Measurements from ENCODE around the gene RHOV. TPM values are rescaled to one million over a fixed set of nuclear protein-coding genes. Genes with fewer than 3 reads are reported as not detected.

Gene RHOV
- total RNA-seq, 2 experiments from 2014 or later = 0.29 to 0.53 TPM

DNA sequence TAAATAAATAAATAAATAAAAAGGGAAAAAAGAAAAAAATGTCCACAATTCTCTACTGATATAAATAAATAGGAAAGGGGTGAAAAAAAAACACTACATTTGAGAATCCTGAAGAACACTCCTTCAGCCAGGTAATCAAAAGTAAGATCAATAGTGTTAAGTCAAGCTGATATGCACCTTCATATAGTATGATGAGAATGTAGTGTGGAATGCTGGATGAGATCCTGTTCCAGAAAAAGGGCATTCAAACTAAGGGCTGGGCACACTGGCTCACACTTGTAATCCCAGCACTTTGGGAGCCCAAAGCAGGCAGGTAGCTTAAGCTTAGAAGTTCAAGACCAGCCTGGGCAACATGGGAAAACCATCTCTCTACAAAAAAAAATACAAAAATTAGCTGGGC, 15.1 kb upstream of the RHOV start:
- no peak for DNase-seq
- Mint-ChIP-seq H3K4me1 (ENCODE audit: low read depth) (peaks cover 23% of the 10 kb centered on the region), H3K4me3 (no peak overlapping the region), H3K9me3 (no peaks in the 10 kb centered on the region), H3K27me3 (no peaks in the 10 kb centered on the region), H3K36me3 (no peaks in the 10 kb centered on the region), H3K27ac (no peak overlapping the region)
- intact Hi-C loops (cut with micrococcal nuclease) = no loop called here
- POLR2A ChIA-PET = interaction anchor here (0.9 kb wide), 1 partner anchor 107 kb away, joined by 3 read pairs; no protein-coding TSS in a partner anchor
- CTCF ChIA-PET = interaction anchor here (0.9 to 10.3 kb wide), 3 partner anchors 15 to 30 kb away, joined by 6 to 267 read pairs (median 8); partner anchors contain the start of gene RHOV

DNA sequence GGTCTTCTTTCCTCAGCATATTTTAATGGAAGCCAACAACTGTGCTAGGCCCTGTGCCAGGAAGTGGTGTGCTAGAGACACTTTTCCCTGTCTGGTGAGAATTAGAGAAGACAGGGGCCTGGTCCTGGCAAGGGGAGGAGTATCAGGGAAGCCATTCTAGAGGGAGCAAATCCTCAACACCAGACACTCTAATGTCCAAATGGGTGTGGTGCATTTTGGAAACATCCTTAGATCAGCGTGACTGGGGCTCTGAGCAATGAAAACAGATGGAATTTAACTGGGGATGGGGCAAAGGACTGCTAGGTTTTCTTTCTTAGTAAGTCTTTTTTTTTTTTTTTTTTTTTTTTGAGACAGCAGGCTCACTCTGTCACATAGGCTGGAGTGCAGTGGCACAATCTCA, 12.6 kb upstream of the RHOV start:
- ChIA-PET POLR2A (no interaction called here), CTCF (interaction anchor here (10.3 kb wide), 1 partner anchor 27 kb away, joined by 267 read pairs; no protein-coding TSS in a partner anchor)
- H3K4me3 Mint-ChIP-seq = no peak overlapping the region
- no peak for DNase-seq
- no peaks in the 10 kb centered on the region for H3K9me3 Mint-ChIP-seq
- no peaks in the 10 kb centered on the region for H3K27me3 Mint-ChIP-seq
- no peak overlapping the region for H3K27ac Mint-ChIP-seq
- peaks cover 16% of the 10 kb centered on the region for H3K4me1 Mint-ChIP-seq (ENCODE audit: low read depth)
- H3K36me3 Mint-ChIP-seq = no peaks in the 10 kb centered on the region
- intact Hi-C loops (cut with micrococcal nuclease) = no loop called here

- POLR2A ChIA-PET = no interaction called here
- Mint-ChIP-seq H3K9me3 (no peaks in the 10 kb centered on the region), H3K4me1 (ENCODE audit: low read depth) (peaks cover 19% of the 10 kb centered on the region), H3K27ac (no peak overlapping the region), H3K36me3 (no peaks in the 10 kb centered on the region), H3K27me3 (no peaks in the 10 kb centered on the region), H3K4me3 (no peak overlapping the region)
- intact Hi-C loops (cut with micrococcal nuclease) = no loop called here
- no peak for DNase-seq
- CTCF ChIA-PET = interaction anchor here (1.4 to 3.2 kb wide), 4 partner anchors 11 to 23 kb away, joined by 4 to 29 read pairs (median 12); partner anchors contain the start of gene VPS18
Measured at GRCh38 chr15:40881351-40881750, 7.3 kb upstream of the RHOV start.

DNA sequence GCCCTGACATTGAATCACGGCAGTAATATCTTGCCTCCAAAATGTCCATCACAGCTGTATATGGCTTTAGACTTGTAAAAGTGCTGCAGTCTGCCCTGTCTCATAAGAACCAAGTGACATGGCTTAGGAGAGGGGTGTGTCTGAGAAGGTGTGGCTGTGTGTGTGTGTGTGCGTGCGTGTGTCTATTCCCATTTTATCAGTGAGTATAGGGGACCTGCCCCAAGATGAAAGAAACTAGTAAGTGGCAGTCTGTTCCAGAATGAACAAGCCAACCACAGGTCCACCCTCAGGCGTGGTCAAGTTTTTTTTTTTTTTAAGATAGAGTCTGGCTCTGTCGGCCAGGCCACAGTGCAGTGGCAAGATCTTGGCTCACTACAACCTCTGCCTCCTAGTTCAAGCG, 5.6 kb upstream of the RHOV start:
- H3K27me3 Mint-ChIP-seq = peaks cover under 1% of the 10 kb centered on the region
- DNase-seq = no peak

GRCh38 chr15:40878785-40879184, 4.8 kb upstream of the RHOV start:
- ChIA-PET POLR2A (interaction anchor here (1.2 to 1.4 kb wide), 2 partner anchors 9 to 15 kb away, joined by 5 to 6 read pairs; partner anchors contain the start of gene VPS18), CTCF (interaction anchor here (0.6 to 2.3 kb wide), 8 partner anchors 9 to 199 kb away, joined by 3 to 28 read pairs (median 4); partner anchors contain the start of gene VPS18)
- peak; percentile 55 for DNase-seq
- Mint-ChIP-seq H3K4me1 (ENCODE audit: low read depth) (peaks cover 12% of the 10 kb centered on the region), H3K9me3 (no peaks in the 10 kb centered on the region), H3K4me3 (no peak overlapping the region), H3K27me3 (peaks cover 3% of the 10 kb centered on the region), H3K27ac (no peak overlapping the region), H3K36me3 (no peaks in the 10 kb centered on the region)
- intact Hi-C loops (cut with micrococcal nuclease) = no loop called here

More for the DNA sequence above, 5.6 kb upstream of the RHOV start:
- ChIA-PET POLR2A (interaction anchor here (1.4 kb wide), 1 partner anchor 14 kb away, joined by 6 read pairs; the partner anchor contains the start of gene VPS18), CTCF (interaction anchor here (0.8 to 3.1 kb wide), 4 partner anchors 12 to 21 kb away, joined by 4 to 29 read pairs (median 16); partner anchors contain the start of gene VPS18)
- intact Hi-C loops (cut with micrococcal nuclease) = no loop called here
- Mint-ChIP-seq H3K4me1 (ENCODE audit: low read depth) (peaks cover 13% of the 10 kb centered on the region), H3K4me3 (no peak overlapping the region), H3K27ac (no peak overlapping the region), H3K9me3 (no peaks in the 10 kb centered on the region), H3K36me3 (no peaks in the 10 kb centered on the region)

- no peaks in the 10 kb centered on the region for H3K9me3 Mint-ChIP-seq
- no peaks in the 10 kb centered on the region for H3K36me3 Mint-ChIP-seq
- DNase-seq = no peak
- ChIA-PET CTCF (interaction anchor here (1.6 to 2.3 kb wide), 3 partner anchors 8 to 20 kb away, joined by 4 to 28 read pairs (median 7); partner anchors contain the start of gene VPS18), POLR2A (interaction anchor here (0.5 kb wide), 1 partner anchor 76 kb away, joined by 3 read pairs; no protein-coding TSS in a partner anchor)
- H3K27ac Mint-ChIP-seq = no peak overlapping the region
- no peak overlapping the region for H3K4me3 Mint-ChIP-seq
- peaks cover 12% of the 10 kb centered on the region for H3K4me1 Mint-ChIP-seq (ENCODE audit: low read depth)
- intact Hi-C loops (cut with micrococcal nuclease) = no loop called here
- peaks cover 5% of the 10 kb centered on the region for H3K27me3 Mint-ChIP-seq
Measured at GRCh38 chr15:40877694-40878093, 3.7 kb upstream of the RHOV start.

DNA sequence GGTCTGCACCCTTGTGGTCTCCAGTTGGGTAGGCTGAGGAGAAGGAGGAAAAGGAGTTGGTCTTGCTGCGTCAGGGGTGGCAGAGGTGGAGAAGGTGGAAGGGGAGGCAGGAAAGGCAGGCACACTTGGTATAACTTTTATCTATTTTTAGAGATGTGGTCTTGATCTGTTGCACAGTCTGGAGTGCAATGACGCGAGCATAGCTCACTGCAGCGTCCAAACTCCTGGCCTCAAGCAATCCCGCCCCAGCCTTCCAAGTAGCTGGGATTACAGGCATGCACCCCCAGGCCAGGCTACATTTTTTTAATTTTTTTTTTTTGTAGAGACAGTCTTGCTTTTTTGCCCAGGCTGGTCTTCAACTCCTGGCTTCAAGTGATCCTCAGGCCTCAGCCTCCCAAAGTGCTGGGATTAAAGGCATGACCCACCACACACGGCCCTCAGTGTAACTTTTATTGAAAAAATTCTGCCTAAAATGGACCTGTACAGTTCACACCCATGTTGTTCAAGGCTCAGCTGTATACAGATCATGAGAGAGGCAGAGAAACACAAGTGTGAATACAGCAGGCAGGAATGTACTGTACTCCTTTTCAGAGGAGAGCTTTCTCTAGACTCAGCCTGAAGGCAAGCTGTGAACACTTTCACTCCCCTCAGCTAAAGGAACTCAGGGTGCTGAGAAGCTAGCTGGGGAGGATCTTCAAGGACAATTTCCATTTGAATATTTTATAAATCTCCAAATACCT, 2.1 kb upstream of the RHOV start:
- H3K4me1 Mint-ChIP-seq (ENCODE audit: low read depth) = peaks cover 25% of the 10 kb centered on the region
- no peak overlapping the region for H3K27ac Mint-ChIP-seq
- intact Hi-C loops (cut with micrococcal nuclease) = no loop called here
- H3K36me3 Mint-ChIP-seq = no peaks in the 10 kb centered on the region
- ChIA-PET CTCF (interaction anchor here (0.8 to 2.0 kb wide), 5 partner anchors 18 to 308 kb away, joined by 3 to 7 read pairs (median 3); partner anchors contain the start of gene VPS18), POLR2A (no interaction called here)
- no peaks in the 10 kb centered on the region for H3K9me3 Mint-ChIP-seq
- DNase-seq = no peak
- no peak overlapping the region for H3K4me3 Mint-ChIP-seq
- H3K27me3 Mint-ChIP-seq = peaks cover 5% of the 10 kb centered on the region

- Mint-ChIP-seq H3K36me3 (no peaks in the 10 kb centered on the region), H3K4me3 (peak overlapping the region; percentile 59), H3K9me3 (no peaks in the 10 kb centered on the region), H3K4me1 (ENCODE audit: low read depth) (peaks cover 16% of the 10 kb centered on the region), H3K27me3 (peaks cover 5% of the 10 kb centered on the region), H3K27ac (no peak overlapping the region)
- no peak for DNase-seq
- ChIA-PET CTCF (interaction anchor here (0.6 to 5.0 kb wide), 11 partner anchors 10 to 1032 kb away, joined by 3 to 29 read pairs (median 5); partner anchors contain the start of genes RAD51 and VPS18), POLR2A (interaction anchor here (0.6 to 1.3 kb wide), 6 partner anchors 19 to 443 kb away, joined by 3 to 5 read pairs (median 4); partner anchors contain the start of genes SPINT1 and VPS18)
- intact Hi-C loops (cut with micrococcal nuclease) = loop anchor here (1.0 kb wide), 1 partner anchor 14 kb away; no protein-coding TSS in a partner anchor
Measured at GRCh38 chr15:40872791-40873693, 992 bp downstream of the RHOV start.

DNA sequence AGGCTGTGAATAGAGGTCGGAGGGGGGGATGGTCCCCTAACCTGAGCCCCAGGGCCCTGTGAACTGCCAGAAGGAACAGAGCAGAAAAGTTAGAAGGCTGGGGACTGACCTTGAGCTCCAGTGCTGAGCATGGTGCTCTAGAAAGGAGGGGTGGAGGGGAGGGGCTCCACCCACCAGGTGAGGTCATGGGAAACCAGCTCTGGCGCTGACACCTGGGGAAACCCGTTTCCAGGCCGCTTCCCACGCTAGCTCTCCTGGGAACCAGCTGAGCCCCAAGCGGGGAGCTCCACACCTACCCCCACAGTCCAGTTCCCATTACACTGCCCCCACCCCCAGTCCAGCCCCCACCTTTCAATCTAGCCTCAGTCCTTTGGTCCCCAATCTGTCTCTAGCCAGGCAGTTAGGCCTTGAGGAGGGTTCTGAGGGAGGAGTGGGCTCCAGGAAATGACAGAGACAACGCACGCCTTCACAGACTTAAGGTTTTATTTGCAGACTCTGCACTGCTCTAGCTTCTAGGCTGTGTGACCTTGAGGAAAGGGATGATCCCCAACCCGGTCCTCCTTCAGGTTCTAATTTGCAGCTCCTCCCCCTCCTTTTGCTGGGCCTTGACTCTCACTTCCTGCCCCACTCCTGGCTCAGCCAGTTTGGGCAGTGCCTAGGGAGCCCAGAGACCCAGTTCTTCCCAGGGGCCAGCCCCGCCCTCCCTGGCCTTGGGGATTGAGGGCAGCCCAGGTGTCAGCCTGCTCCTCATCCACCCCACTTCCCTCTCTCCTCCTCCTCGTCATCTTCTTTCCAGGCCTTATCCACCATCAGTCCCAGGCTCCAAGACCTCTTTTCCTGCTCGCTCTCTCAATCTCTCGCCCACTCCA, 2.1 kb downstream of the RHOV start:
- CTCF ChIA-PET = interaction anchor here (0.5 to 5.0 kb wide), 8 partner anchors 10 to 997 kb away, joined by 3 to 29 read pairs (median 8); partner anchors contain the start of gene VPS18
- POLR2A ChIA-PET = interaction anchor here (0.6 to 0.7 kb wide), 2 partner anchors 14 to 254 kb away, joined by 3 to 5 read pairs; no protein-coding TSS in a partner anchor
- peak; percentile 61 for DNase-seq
- H3K4me3 Mint-ChIP-seq = no peak overlapping the region
- H3K9me3 Mint-ChIP-seq = no peaks in the 10 kb centered on the region
- peaks cover 16% of the 10 kb centered on the region for H3K4me1 Mint-ChIP-seq (ENCODE audit: low read depth)
- intact Hi-C loops (cut with micrococcal nuclease) = no loop called here
- no peaks in the 10 kb centered on the region for H3K36me3 Mint-ChIP-seq
- no peak overlapping the region for H3K27ac Mint-ChIP-seq
- peaks cover 5% of the 10 kb centered on the region for H3K27me3 Mint-ChIP-seq

GRCh38 chr15:40870716-40871115, 3.3 kb downstream of the RHOV start:
- POLR2A ChIA-PET = interaction anchor here (0.7 to 1.2 kb wide), 2 partner anchors 23 to 27 kb away, joined by 3 read pairs; partner anchors contain the start of gene VPS18
- H3K36me3 Mint-ChIP-seq = no peaks in the 10 kb centered on the region
- H3K4me3 Mint-ChIP-seq = no peak overlapping the region
- no peak overlapping the region for H3K27ac Mint-ChIP-seq
- intact Hi-C loops (cut with micrococcal nuclease) = no loop called here
- no peaks in the 10 kb centered on the region for H3K9me3 Mint-ChIP-seq
- peaks cover 16% of the 10 kb centered on the region for H3K4me1 Mint-ChIP-seq (ENCODE audit: low read depth)
- peaks cover 5% of the 10 kb centered on the region for H3K27me3 Mint-ChIP-seq
- CTCF ChIA-PET = interaction anchor here (1.4 to 5.0 kb wide), 3 partner anchors 9 to 23 kb away, joined by 3 to 29 read pairs (median 9); partner anchors contain the start of gene VPS18
- no peak for DNase-seq

Data from activated CD4-positive, alpha-beta memory T cell treated with anti-CD3 and anti-CD28 coated beads for 36 hours (primary cell).